ENCODE data around the gene GPBP1. TPM values are rescaled to one million over a fixed set of nuclear protein-coding genes. Genes with fewer than 3 reads are reported as not detected.
"Not testable (repeated sequence)": the region's sequence is repeated elsewhere in the genome, so short reads cannot be mapped to it uniquely, and the experiment has no call there.

GPBP1 gene
- total RNA-seq, 1 experiment from 2014 or later = 69.3 TPM

DNA sequence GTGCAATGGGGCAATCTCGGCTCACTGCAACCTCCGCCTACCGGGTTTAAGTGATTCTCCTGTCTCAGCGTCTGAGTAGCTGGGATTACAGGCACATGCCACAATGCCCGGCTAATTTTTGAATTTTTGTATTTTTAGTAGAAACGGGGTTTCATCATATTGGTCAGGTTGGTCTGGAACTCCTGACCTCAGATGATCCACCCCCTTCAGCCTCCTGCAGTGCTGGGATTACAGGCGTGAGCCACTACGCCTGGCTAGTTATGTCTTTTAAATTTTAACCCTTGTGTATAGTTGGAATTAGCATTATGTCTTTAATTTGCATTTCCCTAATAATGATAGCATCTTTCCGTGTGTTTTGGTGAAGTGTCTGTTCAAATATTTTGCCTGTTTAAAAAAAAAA is 11.5 kb downstream of the GPBP1 start:
- H3K4me3 ChIP-seq = no peak overlapping the region
- 0 out of 2 replicates have a peak, but pooled peaks cover 3% of the 10 kb centered on the region for H3K4me1 ChIP-seq (replicated peaks)
- no peaks in the 10 kb centered on the region for H3K27me3 ChIP-seq (replicated peaks)
- no peaks in the 10 kb centered on the region for H3K9me3 ChIP-seq (replicated peaks)
- no peak overlapping the region for H3K27ac ChIP-seq
- H3K36me3 ChIP-seq = peaks cover 17% of the 10 kb centered on the region
- DNase-seq (ENCODE audit: low read depth in 1 of 2, low spot score in 2 of 2) = no peak

DNA sequence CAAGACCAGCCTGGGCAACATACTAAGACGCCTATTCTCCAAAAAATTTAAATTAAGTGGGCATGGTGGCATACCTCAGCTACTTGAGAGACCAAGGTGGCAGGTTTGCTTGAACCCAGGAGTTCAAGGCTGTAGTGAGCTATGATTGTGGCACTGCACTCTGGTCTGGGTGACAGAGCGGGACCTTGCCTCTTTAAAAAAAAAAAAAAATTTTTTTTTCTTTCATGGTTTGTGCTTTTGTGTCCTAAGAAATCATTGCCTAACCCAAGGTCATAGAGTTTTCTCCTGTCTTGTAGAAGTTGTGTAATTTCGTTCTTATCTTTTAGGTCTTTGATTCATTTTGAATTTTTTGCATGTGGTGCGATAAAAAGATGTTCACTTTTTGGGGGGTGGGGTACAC is 12.3 kb downstream of the GPBP1 start:
- H3K36me3 ChIP-seq = peaks cover 15% of the 10 kb centered on the region
- no peak for DNase-seq (ENCODE audit: low read depth in 1 of 2, low spot score in 2 of 2)
- H3K4me3 ChIP-seq = no peak overlapping the region
- H3K9me3 ChIP-seq (replicated peaks) = no peaks in the 10 kb centered on the region
- 0 out of 2 replicates have a peak, but pooled peaks cover 3% of the 10 kb centered on the region for H3K4me1 ChIP-seq (replicated peaks)
- no peaks in the 10 kb centered on the region for H3K27me3 ChIP-seq (replicated peaks)
- no peak overlapping the region for H3K27ac ChIP-seq

- not testable (repeated sequence) for H3K27me3 ChIP-seq (replicated peaks); H3K4me1 ChIP-seq (replicated peaks)
These were observed 14.1 kb downstream of the GPBP1 start for GRCh38 chr5:57187977-57188376.

DNA sequence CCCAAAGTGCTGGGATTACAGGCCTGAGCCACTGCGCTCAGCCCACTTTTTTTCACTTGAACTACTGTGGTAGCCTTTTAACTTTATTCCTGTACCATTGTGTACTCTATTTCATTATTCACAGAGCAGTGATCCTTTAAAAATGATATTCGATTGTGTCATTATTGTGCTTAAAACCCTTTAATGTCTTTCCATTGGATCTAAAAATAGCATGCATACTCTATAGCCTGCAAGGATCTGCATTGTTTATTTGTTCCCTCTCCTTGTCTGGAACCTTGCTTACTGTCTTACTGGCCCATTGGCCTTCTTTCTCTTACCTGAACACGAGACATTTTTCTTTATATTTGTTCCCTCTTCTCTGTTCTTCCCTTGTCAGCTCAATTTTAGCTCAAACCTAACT is 15.7 kb downstream of the GPBP1 start:
- no peaks in the 10 kb centered on the region for H3K9me3 ChIP-seq (replicated peaks)
- no peaks in the 10 kb centered on the region for H3K27me3 ChIP-seq (replicated peaks)
- 0 out of 2 replicates have a peak, but pooled peaks cover 3% of the 10 kb centered on the region for H3K4me1 ChIP-seq (replicated peaks)
- DNase-seq (ENCODE audit: low read depth in 1 of 2, low spot score in 2 of 2) = no peak
- H3K4me3 ChIP-seq = no peak overlapping the region
- peaks cover 20% of the 10 kb centered on the region for H3K36me3 ChIP-seq
- H3K27ac ChIP-seq = no peak overlapping the region

More at GRCh38 chr5:57187977-57188376, 14.1 kb downstream of the GPBP1 start:
- not testable (repeated sequence) for DNase-seq (ENCODE audit: low read depth in 1 of 2, low spot score in 2 of 2); H3K9me3 ChIP-seq (replicated peaks); H3K4me3 ChIP-seq; H3K27ac ChIP-seq
- peaks cover 23% of the 10 kb centered on the region for H3K36me3 ChIP-seq

GRCh38 chr5:57190593-57190992 is 16.7 kb downstream of the GPBP1 start:
- no peak for DNase-seq (ENCODE audit: low read depth in 1 of 2, low spot score in 2 of 2)
- Histone ChIP-seq H3K4me1 (replicated peaks) (0 out of 2 replicates have a peak, but pooled peaks cover 3% of the 10 kb centered on the region), H3K9me3 (replicated peaks) (no peaks in the 10 kb centered on the region), H3K27me3 (replicated peaks) (no peaks in the 10 kb centered on the region), H3K36me3 (peaks cover 21% of the 10 kb centered on the region), H3K4me3 (no peak overlapping the region), H3K27ac (no peak overlapping the region)

DNA sequence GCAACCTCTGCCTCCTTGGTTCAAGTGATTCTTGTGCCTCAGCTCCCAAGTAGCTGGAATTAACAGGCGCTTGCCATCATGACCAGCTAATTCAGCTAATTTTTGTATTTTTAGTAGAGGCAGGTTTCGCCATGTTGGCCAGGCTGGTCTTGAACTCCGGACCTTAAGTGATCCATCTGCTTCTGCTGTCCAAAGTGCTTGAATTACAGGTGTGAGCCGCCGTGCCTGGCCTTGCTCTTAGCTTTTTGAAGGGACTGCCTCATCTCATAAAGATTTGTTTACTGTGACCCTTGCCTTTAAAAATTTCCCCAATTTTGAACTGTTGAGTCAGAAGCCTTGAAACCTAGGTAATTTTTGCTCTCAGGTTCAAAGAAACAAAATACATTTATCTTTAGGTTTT is 17.3 kb downstream of the GPBP1 start:
- H3K4me3 ChIP-seq = no peak overlapping the region
- H3K27me3 ChIP-seq (replicated peaks) = no peaks in the 10 kb centered on the region
- no peak overlapping the region for H3K27ac ChIP-seq
- peaks cover 23% of the 10 kb centered on the region for H3K36me3 ChIP-seq
- DNase-seq (ENCODE audit: low read depth in 1 of 2, low spot score in 2 of 2) = no peak
- 0 out of 2 replicates have a peak, but pooled peaks cover 3% of the 10 kb centered on the region for H3K4me1 ChIP-seq (replicated peaks)
- no peaks in the 10 kb centered on the region for H3K9me3 ChIP-seq (replicated peaks)

DNA sequence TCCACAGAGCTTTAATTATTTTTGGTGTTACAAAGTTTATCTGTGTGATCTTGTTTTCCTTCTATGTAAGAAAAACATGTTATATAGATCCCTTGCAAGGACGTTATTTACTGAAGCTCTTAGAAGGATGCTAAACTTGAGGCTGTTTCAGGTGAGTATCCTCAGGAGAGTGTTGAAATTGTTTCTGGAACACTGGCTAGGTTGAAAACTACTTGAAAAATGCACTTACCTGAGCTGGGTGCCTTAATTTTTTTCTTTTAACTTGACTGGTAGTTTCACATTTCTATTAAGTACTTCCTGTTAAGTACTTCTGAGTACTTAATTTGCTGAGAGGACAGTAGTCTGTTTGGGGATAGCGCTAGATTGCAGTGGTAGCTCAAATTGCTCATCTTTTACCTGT is 18.1 kb downstream of the GPBP1 start:
- H3K27me3 ChIP-seq (replicated peaks) = no peaks in the 10 kb centered on the region
- H3K9me3 ChIP-seq (replicated peaks) = no peaks in the 10 kb centered on the region
- DNase-seq (ENCODE audit: low read depth in 1 of 2, low spot score in 2 of 2) = no peak
- peaks cover 29% of the 10 kb centered on the region for H3K36me3 ChIP-seq
- 0 out of 2 replicates have a peak, but pooled peaks cover 3% of the 10 kb centered on the region for H3K4me1 ChIP-seq (replicated peaks)
- H3K27ac ChIP-seq = no peak overlapping the region
- H3K4me3 ChIP-seq = no peak overlapping the region

DNA sequence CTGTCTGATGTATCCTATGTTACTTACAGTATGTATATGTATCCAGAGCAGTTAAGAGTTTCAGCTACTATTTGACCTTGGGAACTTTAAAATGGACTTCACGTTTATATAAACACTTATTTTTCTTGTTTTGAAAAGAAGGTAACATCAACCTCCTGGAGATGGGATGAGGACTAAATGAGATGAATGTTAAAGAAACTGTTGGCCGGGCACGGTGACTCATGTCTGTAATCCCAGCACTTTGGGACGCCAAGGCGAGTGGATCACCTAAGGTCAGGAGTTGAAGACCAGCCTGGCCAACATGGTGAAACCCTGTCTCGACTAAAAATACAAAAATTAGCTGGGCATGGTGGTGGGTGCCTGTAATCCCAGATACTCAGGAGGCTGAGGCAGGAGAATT is 19.0 kb downstream of the GPBP1 start:
- H3K4me1 ChIP-seq (replicated peaks); H3K4me3 ChIP-seq; H3K9me3 ChIP-seq (replicated peaks); DNase-seq (ENCODE audit: low read depth in 1 of 2, low spot score in 2 of 2); H3K27ac ChIP-seq; H3K27me3 ChIP-seq (replicated peaks): not testable (repeated sequence)
- H3K36me3 ChIP-seq = peaks cover 26% of the 10 kb centered on the region

GRCh38 chr5:57193757-57194413 is 20.0 kb downstream of the GPBP1 start:
- peaks cover 30% of the 10 kb centered on the region for H3K36me3 ChIP-seq
- no peaks in the 10 kb centered on the region for H3K27me3 ChIP-seq (replicated peaks)
- H3K27ac ChIP-seq = no peak overlapping the region
- H3K4me1 ChIP-seq (replicated peaks) = 0 out of 2 replicates have a peak, but pooled peaks cover 3% of the 10 kb centered on the region
- H3K4me3 ChIP-seq = no peak overlapping the region
- no peak for DNase-seq (ENCODE audit: low read depth in 1 of 2, low spot score in 2 of 2)
- no peaks in the 10 kb centered on the region for H3K9me3 ChIP-seq (replicated peaks)

GRCh38 chr5:57194653-57195052 is 20.8 kb downstream of the GPBP1 start:
- no peaks in the 10 kb centered on the region for H3K4me1 ChIP-seq (replicated peaks)
- H3K27me3 ChIP-seq (replicated peaks) = no peaks in the 10 kb centered on the region
- no peak overlapping the region for H3K27ac ChIP-seq
- H3K4me3 ChIP-seq = no peak overlapping the region
- H3K36me3 ChIP-seq = peaks cover 30% of the 10 kb centered on the region
- H3K9me3 ChIP-seq (replicated peaks) = no peaks in the 10 kb centered on the region
- DNase-seq (ENCODE audit: low read depth in 1 of 2, low spot score in 2 of 2) = no peak

DNA sequence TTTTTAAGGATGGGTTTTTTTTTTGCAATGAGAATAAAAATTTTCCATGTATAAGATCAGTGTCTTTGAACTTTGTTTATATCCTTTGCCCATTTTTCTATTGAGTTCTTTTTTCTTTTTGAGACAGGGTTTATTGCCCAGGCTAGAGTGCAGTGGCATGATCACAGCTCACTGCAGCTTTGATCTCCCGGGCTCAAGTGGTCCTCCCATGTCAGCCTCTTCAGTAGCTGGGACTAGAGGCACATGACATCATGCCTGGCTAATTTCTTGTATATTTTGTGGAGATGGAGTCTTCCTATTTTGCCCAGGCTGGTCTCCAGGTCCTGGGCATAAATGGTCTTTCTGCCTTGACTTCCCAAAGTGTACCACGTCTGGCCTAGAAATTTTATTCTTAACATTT is 21.2 kb downstream of the GPBP1 start:
- H3K27me3 ChIP-seq (replicated peaks) = no peaks in the 10 kb centered on the region
- H3K27ac ChIP-seq = no peak overlapping the region
- no peaks in the 10 kb centered on the region for H3K9me3 ChIP-seq (replicated peaks)
- DNase-seq (ENCODE audit: low read depth in 1 of 2, low spot score in 2 of 2) = no peak
- H3K4me1 ChIP-seq (replicated peaks) = no peaks in the 10 kb centered on the region
- no peak overlapping the region for H3K4me3 ChIP-seq
- peaks cover 30% of the 10 kb centered on the region for H3K36me3 ChIP-seq

GRCh38 chr5:57199866-57200265 is 26.0 kb downstream of the GPBP1 start:
- DNase-seq (ENCODE audit: low read depth in 1 of 2, low spot score in 2 of 2) = no peak
- H3K27me3 ChIP-seq (replicated peaks) = no peaks in the 10 kb centered on the region
- H3K27ac ChIP-seq = no peak overlapping the region
- H3K9me3 ChIP-seq (replicated peaks) = no peaks in the 10 kb centered on the region
- H3K36me3 ChIP-seq = peaks cover 18% of the 10 kb centered on the region
- no peak overlapping the region for H3K4me3 ChIP-seq
- H3K4me1 ChIP-seq (replicated peaks) = peaks cover 6% of the 10 kb centered on the region; the same call in 1 of the 2 replicates

GRCh38 chr5:57202811-57203210 is 29.0 kb downstream of the GPBP1 start:
- peaks cover 6% of the 10 kb centered on the region; the same call in 1 of the 2 replicates for H3K4me1 ChIP-seq (replicated peaks)
- H3K9me3 ChIP-seq (replicated peaks) = no peaks in the 10 kb centered on the region
- H3K27ac ChIP-seq = no peak overlapping the region
- DNase-seq (ENCODE audit: low read depth in 1 of 2, low spot score in 2 of 2) = no peak
- H3K36me3 ChIP-seq = peaks cover 13% of the 10 kb centered on the region
- no peaks in the 10 kb centered on the region for H3K27me3 ChIP-seq (replicated peaks)
- no peak overlapping the region for H3K4me3 ChIP-seq

DNA sequence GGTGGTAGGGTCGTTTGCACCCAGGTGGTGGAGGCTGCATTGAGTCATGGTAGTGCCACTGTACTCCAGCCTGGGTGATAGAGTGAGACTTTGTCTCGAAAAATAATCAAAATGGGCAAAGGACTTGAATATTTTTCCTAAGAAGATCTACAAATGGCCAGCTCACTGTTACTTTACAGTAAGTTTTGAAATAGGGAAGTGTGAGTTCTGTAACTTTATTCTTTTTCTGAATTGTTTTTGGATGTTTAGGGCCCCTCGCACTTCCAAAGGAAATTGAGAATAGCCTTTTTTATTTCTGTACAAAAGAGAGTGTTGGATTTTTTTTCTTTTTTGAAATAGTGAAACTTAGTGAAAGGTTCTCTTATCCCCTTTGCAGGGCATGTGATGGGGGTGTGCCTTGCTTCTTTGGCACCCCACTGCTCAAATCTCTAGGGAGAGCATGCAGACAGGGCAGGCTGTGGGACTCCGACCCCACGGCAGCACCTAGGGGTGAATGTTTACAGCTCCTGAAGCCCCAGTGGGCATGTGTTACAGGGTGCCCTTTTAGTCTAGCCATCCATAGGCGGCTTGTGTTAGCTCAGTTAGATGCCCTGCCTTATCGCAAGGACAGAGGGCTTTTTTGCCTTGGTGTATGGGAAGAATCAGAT is 33.3 kb downstream of the GPBP1 start:
- no peaks in the 10 kb centered on the region for H3K9me3 ChIP-seq (replicated peaks)
- no peak for DNase-seq (ENCODE audit: low read depth in 1 of 2, low spot score in 2 of 2)
- H3K27ac ChIP-seq = no peak overlapping the region
- peaks cover 8% of the 10 kb centered on the region for H3K36me3 ChIP-seq
- H3K4me3 ChIP-seq = no peak overlapping the region
- peaks cover 6% of the 10 kb centered on the region; the same call in 1 of the 2 replicates for H3K4me1 ChIP-seq (replicated peaks)
- H3K27me3 ChIP-seq (replicated peaks) = no peaks in the 10 kb centered on the region

Measured in SJSA1 (cell line).